ENCODE measurements around the gene LITAFD.

DNA sequence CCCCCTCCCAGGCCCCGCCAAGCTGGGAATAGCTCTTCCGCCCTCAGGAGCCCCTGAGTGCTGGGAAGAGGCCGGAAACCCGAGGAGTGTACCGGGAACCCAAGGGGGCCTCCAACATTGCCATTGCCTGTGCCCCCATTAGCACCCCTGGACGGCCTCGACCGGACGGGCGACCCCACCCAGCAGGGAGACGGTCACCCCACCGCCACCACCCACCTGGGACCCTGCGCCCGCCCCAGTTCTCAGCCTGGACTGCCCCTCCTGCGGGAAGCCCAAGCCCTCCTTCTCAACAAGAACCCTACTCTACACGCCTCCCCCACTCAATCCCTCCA, 15.3 kb upstream of the LITAFD start:
- TF ChIP-seq, protein P1, sequence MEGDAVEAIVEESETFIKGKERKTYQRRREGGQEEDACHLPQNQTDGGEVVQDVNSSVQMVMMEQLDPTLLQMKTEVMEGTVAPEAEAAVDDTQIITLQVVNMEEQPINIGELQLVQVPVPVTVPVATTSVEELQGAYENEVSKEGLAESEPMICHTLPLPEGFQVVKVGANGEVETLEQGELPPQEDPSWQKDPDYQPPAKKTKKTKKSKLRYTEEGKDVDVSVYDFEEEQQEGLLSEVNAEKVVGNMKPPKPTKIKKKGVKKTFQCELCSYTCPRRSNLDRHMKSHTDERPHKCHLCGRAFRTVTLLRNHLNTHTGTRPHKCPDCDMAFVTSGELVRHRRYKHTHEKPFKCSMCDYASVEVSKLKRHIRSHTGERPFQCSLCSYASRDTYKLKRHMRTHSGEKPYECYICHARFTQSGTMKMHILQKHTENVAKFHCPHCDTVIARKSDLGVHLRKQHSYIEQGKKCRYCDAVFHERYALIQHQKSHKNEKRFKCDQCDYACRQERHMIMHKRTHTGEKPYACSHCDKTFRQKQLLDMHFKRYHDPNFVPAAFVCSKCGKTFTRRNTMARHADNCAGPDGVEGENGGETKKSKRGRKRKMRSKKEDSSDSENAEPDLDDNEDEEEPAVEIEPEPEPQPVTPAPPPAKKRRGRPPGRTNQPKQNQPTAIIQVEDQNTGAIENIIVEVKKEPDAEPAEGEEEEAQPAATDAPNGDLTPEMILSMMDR (conservative IDR thresholded peaks at IDR 0.05) = no peak
- no peak for TF ChIP-seq EZH2 (IDR thresholded peaks at IDR 0.05; ENCODE audit: low read depth)
